NCI-H2196 (cell line): ENCODE results near the gene GAA.
"Not testable (repeated sequence)": the region's sequence is repeated elsewhere in the genome, so short reads cannot be mapped to it uniquely, and the experiment has no call there.

Experiments
- DNase-seq: peaks from one replicate; lab custom pipeline; 2025; ENCODE audit not compliant: unreplicated experiment; lab: John Stamatoyannopoulos, UW

GAA gene

GRCh38 chr17:80145076-80146075 is 44.0 kb downstream of the GAA start:
- no peak for DNase-seq

DNA sequence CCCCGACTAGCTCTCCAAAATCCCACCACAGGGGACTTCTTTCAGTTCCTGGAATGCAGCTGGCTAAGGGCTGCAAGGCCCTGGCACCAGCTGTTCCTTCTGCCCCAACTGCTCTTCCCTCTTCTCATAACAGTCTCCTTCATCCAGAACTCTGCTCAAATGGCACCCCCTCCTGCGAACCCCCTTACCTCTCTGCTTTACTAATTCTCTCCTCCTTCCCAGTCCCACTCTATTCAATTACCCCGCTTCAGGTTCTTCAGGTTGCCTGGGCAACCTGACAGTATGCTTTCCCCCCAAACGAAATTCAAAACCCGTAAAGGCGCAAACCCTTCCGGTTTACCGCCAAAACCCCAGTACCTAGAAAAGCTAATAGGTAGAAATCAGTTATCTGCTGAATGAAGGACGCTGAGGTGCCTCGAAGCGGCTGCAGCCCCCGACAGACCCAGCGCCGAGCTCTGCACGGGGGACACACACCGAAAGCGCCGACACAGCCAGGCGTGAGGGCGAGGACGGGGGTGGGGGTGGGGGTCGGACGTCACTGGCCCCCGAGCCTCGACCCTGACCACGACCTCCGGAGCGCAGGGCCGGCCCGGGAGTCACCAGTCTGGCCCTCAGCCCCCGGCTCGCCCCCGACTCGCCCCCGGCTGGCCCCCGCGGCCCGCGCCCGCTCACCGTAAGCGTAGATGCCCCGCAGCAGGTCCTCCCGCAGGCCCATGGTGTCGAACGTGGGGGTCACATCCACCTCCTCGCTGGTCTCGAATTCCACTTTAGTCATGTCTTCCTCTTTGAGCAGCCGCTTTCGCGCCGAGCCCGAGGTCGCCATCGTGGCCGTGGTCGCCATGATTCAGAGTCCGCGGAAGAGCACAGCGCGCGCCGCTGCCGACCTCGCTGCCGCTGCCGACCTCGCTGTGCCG is 45.0 kb downstream of the GAA start:
- DNase-seq, result peak; percentile 19

- DNase-seq, result peak; percentile 100
These were observed 45.8 kb downstream of the GAA start, which contains the start of gene EIF4A3 for GRCh38 chr17:80147035-80147822. Gene EIF4A3, minus strand, starts transcription at chr17:80147128. Its CDS starts 167 bp downstream, at chr17:80146961.

DNA sequence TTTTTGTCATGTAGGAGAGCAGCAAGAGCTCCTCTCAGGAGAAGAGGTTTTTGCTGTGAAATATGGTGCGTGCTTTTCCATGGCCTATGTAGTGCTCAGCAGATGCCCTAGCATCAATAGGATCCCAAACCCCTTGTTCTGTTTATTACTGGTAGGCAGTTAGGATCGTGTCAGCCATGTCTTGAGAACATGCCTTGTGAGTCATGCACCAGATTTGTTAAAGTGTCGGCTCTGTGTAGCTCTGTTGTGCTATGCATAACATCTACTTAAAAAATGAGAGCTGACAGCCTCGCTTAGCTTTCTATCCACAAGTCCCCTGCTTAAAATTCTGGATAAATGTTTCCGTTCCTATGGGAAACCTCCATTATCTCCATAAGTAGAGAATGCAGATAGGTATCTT is 50.0 kb downstream of the GAA start:
- DNase-seq, result no peak

- no peak for DNase-seq
These were observed 50.8 kb downstream of the GAA start for GRCh38 chr17:80152081-80152702.

GRCh38 chr17:80153004-80153403 is 51.6 kb downstream of the GAA start:
- no peak for DNase-seq

- no peak for DNase-seq
These were observed 52.8 kb downstream of the GAA start for GRCh38 chr17:80154166-80154565.

DNA sequence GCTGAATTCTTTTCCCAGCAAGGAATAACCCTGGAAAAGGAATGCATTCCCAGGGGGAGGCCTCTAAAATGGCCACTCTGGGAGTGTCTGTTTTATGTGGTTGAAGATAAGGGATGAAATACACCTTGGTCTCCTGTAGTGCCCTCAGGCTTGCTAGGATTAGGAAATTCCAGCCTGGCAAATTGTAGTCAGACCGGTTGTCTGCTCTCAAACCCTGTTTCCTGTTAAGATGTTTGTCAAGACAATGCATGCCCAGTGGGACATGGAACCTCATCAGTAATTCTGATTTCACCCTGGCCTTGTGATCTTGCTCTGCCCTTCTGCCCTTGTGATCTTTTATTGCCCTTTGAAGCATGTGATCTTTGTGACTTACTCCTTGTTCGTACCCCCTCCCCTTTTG is 54.2 kb downstream of the GAA start:
- not testable (repeated sequence) for DNase-seq

DNA sequence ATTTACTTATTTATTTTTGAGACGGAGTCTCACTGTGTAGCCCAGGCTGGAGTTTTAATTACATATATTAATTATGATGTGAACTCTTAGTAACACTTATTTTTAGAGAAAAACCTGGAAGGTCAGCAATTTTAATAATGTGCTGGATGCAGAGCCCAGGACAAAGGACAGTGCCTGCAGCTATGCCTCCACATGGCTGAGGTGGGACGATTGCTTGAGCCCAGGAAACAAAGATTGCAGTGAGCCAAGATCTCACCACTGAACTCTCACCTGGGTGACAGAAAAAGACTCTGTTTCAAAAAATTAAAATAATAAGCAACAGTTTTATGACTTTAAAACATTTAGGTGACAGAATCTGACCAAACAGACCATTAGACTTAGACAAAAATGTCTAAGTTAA is 57.5 kb downstream of the GAA start:
- no peak for DNase-seq

DNA sequence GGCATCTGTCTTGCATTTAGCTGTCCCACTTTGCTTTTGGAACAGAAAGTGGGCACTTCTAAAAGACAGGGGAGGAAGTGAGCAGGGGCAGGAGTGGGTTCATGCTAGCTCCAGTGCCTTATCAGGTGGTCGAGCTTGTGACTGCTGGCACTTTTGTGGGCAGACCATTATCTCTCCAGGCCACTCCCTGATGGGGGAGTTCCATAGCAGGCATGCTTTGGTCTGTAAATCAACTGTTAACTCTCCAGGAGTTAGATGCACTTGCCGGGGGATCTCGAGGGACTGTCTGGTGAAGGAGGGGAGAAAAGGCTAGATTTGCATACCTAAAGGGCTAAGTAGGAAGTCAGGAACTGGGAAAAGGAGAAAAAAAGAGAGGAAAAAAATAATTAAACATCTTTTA is 59.2 kb downstream of the GAA start:
- no peak for DNase-seq

GRCh38 chr17:80163336-80163735 is 62.0 kb downstream of the GAA start:
- DNase-seq, result no peak

DNA sequence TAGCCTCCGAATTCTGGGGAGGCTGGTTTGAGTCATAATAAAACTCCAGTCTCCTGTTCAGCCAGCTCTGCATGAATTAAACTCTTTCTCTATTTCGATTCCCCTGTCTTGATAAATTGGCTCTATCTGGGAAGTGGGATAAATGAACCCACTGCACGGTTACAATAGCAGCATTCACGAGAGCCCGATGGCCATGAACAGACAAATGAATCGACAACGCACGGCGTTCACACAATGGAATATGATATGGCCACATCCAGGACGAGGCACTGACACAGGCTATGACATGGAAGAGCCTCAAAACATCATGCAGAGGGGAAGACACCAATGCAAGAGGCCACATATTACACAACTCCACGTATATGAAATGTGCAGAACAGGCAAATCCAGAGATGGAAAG is 62.8 kb downstream of the GAA start:
- no peak for DNase-seq

DNA sequence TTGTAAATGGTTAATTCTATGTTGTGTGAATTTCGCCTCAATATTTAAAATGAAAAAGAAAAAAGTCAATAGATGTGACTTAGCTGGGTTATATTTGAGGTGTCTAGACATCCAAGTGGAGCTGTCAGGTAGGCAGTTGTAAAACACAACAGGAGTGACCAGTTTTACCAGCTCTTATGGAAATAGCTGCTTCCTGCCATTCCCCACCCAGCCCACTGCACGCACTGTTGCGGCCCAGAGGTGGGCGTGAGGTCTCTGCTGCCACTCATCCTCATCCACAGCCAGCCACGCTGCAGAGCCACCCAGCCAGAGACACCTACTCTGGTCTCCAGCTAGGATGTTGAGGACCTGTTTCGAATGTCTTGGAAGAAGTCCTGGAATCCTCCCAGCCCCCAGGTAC is 65.1 kb downstream of the GAA start:
- no peak for DNase-seq

DNA sequence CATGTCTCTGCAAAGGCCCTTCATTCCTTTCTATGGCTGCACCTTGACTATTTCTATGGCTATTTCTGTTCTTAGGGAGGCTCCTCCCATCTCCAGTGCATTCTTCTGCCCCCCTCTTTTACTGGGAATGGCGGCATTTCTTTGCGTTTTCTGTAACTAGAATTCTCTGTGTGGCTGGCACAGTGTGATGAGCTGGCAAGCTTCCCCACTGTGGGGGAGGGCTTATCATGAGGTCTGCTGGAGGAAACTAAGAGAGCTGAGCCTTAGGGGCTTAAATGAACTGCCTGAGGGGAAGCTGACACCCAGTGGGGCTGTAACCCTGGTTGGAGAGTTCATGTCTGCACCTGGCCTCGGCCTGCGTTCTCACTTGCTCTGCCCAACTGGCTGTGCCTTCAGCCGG is 67.0 kb downstream of the GAA start:
- DNase-seq, result no peak

DNA sequence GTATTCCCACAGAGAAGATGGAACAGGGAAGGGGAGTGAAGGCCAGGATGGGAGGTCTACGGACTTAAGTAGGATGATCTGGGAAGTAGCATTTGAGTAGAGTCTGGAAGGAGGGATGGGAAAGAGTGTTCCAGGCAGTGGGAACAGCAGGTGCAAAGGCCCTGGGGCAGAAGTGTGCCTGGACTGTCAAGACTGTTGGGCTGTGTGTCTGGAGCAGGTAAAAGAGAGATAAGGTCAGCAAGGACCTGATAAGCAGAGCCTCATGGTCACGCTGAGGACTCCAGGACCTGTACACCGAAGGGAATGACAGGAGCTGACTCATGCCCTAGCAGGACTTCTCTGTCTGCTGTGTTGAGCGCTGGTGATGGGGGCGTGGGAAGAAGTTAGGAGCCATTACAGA is 67.7 kb downstream of the GAA start:
- DNase-seq, result no peak
